Measurements from ENCODE around the gene ASH1L. TPM values are rescaled to one million over a fixed set of nuclear protein-coding genes. Genes with fewer than 3 reads are reported as not detected.
"Not testable (repeated sequence)": the region's sequence is repeated elsewhere in the genome, so short reads cannot be mapped to it uniquely, and the experiment has no call there.

ASH1L gene
- polyA plus RNA-seq, 4 donors: 30.9 to 50.4 (median 43.5) TPM

- DNase-seq (ENCODE audit: low read depth in 4 of 4, low spot score in 2 of 4): no peak
Measured at GRCh38 chr1:155455588-155456195, 106.9 kb downstream of the ASH1L start.

GRCh38 chr1:155454096-155454495, 108.5 kb downstream of the ASH1L start:
- no peak for DNase-seq (ENCODE audit: low read depth in 4 of 4, low spot score in 2 of 4)

DNA sequence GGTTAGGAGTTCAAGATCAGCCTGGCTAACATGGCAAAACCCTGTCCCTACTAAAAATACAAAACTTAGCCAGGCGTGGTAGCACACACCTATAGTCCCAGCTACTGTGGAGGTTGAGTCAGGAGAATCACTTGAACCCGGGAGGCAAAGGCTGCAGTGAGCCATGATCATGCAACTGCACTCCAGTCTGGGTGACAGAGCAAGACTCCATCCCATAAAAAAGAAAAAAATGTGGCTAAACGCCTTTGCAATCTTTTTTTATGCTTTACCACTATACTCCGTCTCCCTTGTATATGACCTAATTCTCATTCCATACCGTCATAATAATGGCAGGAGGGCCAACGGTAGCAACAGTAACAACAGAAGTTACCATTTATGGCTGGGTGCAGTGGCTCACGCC, 109.5 kb downstream of the ASH1L start:
- DNase-seq (ENCODE audit: low read depth in 4 of 4, low spot score in 2 of 4): no peak

GRCh38 chr1:155451199-155451598, 111.4 kb downstream of the ASH1L start:
- DNase-seq (ENCODE audit: low read depth in 4 of 4, low spot score in 2 of 4): no peak

DNA sequence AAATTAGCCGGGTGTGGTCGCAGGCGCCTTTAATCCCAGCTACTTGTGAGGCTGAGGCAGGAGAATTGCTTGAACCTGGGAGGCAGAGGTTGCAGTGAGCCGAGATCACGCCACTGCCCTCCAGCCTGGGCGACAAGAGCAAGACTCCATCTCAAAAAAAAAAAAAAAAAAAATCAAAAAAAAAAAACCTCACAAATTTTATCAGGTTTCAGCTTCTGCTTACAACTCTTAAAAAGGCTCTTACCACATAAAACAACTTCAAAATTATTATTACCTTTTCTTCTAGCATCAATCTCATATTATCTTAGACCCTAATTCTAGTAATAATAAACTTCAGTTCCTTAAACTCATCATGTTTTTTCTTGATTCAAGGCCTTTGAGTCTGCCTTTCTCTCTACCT, 120.2 kb downstream of the ASH1L start:
- DNase-seq (ENCODE audit: low read depth in 4 of 4, low spot score in 2 of 4): not testable (repeated sequence)

GRCh38 chr1:155437405-155437804, 125.2 kb downstream of the ASH1L start:
- DNase-seq (ENCODE audit: low read depth in 4 of 4, low spot score in 2 of 4): no peak

DNA sequence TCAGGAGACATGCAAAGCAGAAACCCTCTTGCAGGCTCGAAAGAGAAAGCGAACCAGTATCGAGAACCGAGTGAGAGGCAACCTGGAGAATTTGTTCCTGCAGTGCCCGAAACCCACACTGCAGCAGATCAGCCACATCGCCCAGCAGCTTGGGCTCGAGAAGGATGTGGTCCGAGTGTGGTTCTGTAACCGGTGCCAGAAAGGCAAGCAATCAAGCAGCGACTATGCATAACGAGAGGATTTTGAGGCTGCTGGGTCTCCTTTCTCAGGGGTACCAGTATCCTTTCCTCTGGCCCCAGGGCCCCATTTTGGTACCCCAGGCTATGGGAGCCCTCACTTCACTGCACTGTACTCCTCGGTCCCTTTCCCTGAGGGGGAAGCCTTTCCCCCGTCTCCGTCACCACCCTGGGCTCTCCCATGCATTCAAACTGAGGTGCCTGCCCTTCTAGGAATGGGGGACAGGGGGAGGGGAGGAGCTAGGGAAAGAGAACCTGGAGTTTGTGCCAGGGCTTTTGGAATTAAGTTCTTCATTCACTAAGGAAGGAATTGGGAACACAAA, 128.7 kb downstream of the ASH1L start:
- not testable (repeated sequence) for DNase-seq (ENCODE audit: low read depth in 4 of 4, low spot score in 2 of 4)

- not testable (repeated sequence) for DNase-seq (ENCODE audit: low read depth in 4 of 4, low spot score in 2 of 4)
Measured at GRCh38 chr1:155433128-155433830, 129.3 kb downstream of the ASH1L start.

GRCh38 chr1:155424091-155424490, 138.5 kb downstream of the ASH1L start:
- no peak for DNase-seq (ENCODE audit: low read depth in 4 of 4, low spot score in 2 of 4)

DNA sequence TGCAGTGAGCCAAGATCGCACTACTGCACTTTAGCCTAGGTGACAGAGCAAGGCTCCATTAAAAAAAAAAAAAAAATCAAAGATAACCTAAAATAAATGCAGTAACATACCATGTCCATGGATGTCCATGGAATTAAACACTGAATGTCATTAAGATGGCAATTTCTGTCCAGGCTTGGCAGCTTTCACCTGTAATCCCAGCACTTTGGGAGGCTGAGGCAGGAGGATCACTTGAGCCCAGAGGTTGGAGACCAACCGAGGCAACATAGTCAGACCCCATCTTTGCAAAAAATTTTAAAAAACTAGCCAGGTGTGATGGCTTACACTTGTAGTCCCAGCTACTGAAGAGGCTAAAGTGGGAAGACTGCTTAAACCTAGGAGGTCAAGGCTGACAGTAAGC, 141.8 kb downstream of the ASH1L start:
- DNase-seq (ENCODE audit: low read depth in 4 of 4, low spot score in 2 of 4): no peak

GRCh38 chr1:155411840-155412239, 150.8 kb downstream of the ASH1L start:
- DNase-seq (ENCODE audit: low read depth in 4 of 4, low spot score in 2 of 4): not testable (repeated sequence)

- DNase-seq (ENCODE audit: low read depth in 4 of 4, low spot score in 2 of 4): no peak
Measured at GRCh38 chr1:155410931-155411330, 151.7 kb downstream of the ASH1L start.

DNA sequence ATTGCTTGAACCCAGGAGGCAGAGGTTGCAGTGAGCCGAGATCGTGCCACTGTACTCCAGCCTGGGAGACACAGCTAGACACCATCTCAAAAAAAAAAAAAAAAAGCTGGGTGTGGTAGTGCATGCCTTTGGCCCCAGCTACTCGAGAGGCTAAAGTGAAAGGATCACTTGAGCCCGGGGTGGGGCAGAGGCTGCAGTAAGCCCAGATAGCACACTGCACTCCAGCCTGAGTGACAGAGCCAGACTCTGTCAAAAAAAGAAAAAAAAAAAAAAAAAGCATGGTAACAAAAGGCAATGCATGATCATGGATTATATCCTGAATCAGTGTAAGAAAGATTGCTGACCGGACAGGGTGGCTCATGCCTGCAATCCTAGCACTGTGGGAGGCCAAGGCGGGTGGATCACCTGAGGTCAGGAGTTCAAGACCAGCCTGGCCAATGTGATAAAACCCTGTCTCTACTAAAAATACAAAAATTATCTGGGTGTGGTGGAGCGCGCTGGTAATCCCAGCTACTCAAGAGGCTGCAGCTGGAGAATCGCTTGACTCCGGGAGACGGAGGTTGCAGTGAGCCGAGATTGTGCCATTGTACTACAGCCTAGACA, 165.6 kb downstream of the ASH1L start:
- no peak for DNase-seq (ENCODE audit: low read depth in 4 of 4, low spot score in 2 of 4)

DNA sequence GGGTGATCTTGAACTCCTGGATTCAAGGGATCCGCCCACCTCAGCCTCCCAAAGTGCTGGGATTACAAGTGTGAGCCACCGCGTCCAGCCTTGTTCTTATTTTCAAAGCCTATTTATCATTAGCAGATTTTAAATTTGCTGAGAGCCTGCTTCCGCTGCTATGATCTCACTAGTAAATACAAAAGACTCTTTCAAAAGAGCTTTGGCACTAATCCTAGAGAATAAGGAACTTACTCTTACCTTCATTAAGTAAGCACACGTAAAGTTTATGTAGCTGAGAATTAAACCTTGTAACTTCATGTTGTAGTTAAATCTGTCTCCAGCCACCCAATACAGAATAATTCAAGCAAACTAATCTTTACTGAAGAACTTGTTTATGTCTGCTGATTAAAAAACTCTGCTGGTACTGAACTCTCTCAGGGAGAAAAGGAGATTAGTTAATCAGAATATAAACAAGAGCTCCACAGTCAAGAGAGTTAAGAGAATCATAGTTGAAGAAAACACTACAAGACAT, 169.6 kb downstream of the ASH1L start:
- DNase-seq (ENCODE audit: low read depth in 4 of 4, low spot score in 2 of 4): no peak

- no peak for DNase-seq (ENCODE audit: low read depth in 4 of 4, low spot score in 2 of 4)
Measured at GRCh38 chr1:155389826-155390225, 172.8 kb downstream of the ASH1L start.

GRCh38 chr1:155385836-155386235, 176.8 kb downstream of the ASH1L start:
- DNase-seq (ENCODE audit: low read depth in 4 of 4, low spot score in 2 of 4): not testable (repeated sequence)

DNA sequence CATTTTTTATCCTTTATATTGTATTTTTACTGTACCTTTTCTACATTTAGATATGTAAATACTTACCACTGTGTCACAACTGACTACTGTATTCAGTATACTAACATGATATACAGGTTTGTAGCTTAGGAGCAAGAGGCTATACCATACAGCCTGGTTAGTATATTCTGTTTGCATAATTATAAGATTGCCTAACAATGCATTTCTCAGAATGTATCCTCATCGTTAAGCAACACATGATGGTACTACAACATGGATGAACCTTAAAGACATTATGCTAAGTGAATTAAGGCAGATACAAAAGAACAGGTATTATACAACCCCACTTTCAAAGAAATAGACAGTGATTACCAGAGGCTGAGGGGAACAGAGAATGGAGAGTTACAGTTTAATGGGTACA, 179.2 kb downstream of the ASH1L start:
- DNase-seq (ENCODE audit: low read depth in 4 of 4, low spot score in 2 of 4): no peak

DNA sequence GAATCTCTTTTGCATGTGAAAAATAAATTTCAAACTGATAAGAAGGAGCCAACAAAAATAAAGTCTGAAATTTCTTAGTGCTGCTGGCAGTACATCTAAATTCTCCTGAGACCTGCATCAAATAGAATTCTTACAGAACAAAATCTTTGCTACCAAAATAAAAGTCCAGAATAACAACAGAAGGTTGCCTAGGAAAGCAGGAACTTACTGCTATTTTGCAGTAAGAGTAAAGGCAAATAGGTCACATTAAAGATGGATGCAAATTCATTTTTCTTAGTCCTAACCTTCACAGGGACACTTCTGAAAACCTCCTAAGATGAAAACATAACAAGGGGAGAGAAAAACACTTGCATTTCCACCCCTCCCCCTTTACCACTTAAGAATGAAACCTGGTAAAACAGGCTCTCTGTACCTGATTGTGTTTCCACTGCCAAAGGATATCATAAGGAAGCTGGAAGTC, 182.9 kb downstream of the ASH1L start:
- DNase-seq (ENCODE audit: low read depth in 4 of 4, low spot score in 2 of 4): peak; percentile 22 to 59 (median 48)

GRCh38 chr1:155379180-155379579, 183.4 kb downstream of the ASH1L start:
- DNase-seq (ENCODE audit: low read depth in 4 of 4, low spot score in 2 of 4): no peak

DNA sequence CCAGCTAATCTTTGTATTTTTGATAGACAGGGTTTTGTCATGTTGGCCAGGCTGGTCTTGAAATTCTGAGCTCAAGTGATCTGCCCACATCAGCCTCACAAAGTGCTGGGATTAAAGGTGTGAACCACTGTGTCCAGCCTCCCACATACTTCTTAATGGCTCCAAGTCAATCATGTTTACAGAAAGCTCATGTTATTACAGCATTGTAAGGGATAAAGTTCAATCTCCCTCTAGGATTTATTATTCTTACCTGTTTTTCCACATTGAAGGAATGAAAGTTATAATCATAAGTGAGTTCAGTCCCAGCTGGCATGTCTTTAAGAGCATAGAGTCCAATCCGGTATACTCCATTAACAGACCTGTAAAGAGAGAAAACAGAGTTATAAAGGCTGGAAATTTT, 202.6 kb downstream of the ASH1L start:
- no peak for DNase-seq (ENCODE audit: low read depth in 4 of 4, low spot score in 2 of 4)

DNA sequence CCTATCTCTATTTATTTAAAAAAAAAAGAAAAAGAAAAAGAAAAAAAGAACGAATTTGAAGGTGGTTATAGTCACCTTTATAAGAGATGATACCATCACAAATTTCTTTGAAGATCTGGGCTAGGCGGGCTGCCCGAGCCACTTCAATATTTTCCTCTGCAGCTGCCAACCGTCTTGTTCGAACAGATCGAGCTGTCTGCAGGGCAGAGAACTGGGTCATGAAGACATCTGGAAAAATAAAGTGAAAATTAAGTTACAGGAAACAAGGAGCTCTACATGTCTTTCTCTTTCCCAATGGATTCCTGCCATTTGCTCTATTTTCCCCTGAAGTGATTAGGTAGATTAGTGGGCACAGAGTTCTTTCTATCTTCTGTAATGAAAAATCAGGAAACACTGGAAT, 210.0 kb downstream of the ASH1L start:
- DNase-seq (ENCODE audit: low read depth in 4 of 4, low spot score in 2 of 4): no peak
